Liver (tissue), 9 donors: ENCODE measurements around the gene NEU4. TPM values are rescaled to one million over a fixed set of nuclear protein-coding genes. Genes with fewer than 3 reads are reported as not detected.
"Not testable (repeated sequence)": the region's sequence is repeated elsewhere in the genome, so short reads cannot be mapped to it uniquely, and the experiment has no call there.

Experiments
- DNase-seq: peaks from one replicate; pipeline ENCODE4 v3.0.0-alpha.2; 2017; ENCODE audit warnings: low spot score
- H3K27ac ChIP-seq, 2 donors: one replicate each; pipeline ENCODE4 v1.7.0; 2013; ENCODE audit warnings: inconsistent platforms in 2 of 2, low read length in 2 of 2, control low read depth in 1 of 2, low read depth in 1 of 2, mild to moderate bottlenecking in 1 of 2
- H3K27me3 ChIP-seq, 4 donors: one replicate each; pipeline versions ENCODE4 v1.6.1 to v1.7.0; 2013; ENCODE audit warnings: low read length in 3 of 4, inconsistent platforms in 1 of 4, mild to moderate bottlenecking in 1 of 4, moderate library complexity in 1 of 4; ENCODE audit not compliant: control insufficient read depth in 4 of 4, insufficient read depth in 4 of 4
- H3K36me3 ChIP-seq, 4 donors: one replicate each; pipeline versions ENCODE4 v1.6.1 to v1.7.0; 2013; ENCODE audit warnings: low read length in 3 of 4, mild to moderate bottlenecking in 3 of 4, low read depth in 1 of 4, moderate library complexity in 1 of 4; ENCODE audit not compliant: control insufficient read depth in 4 of 4, insufficient read depth in 3 of 4
- H3K4me1 ChIP-seq, 4 donors: one replicate each; pipeline versions ENCODE4 v1.6.1 to v1.7.0; 2013; ENCODE audit warnings: low read length in 3 of 4, mild to moderate bottlenecking in 3 of 4, moderate library complexity in 1 of 4; ENCODE audit not compliant: control insufficient read depth in 4 of 4, insufficient read depth in 4 of 4
- H3K4me3 ChIP-seq, 3 donors: one replicate each; pipeline versions ENCODE4 v1.6.1 to v1.7.0; 2013; ENCODE audit warnings: low read length in 3 of 3, control low read depth in 1 of 3, low read depth in 1 of 3, mild to moderate bottlenecking in 1 of 3
- H3K9ac ChIP-seq, 2 donors: one replicate each; pipeline ENCODE4 v1.7.0; 2013; ENCODE audit warnings: low read length in 2 of 2, mild to moderate bottlenecking in 2 of 2, moderate library complexity in 2 of 2, control low read depth in 1 of 2, low read depth in 1 of 2
- H3K9me3 ChIP-seq, 4 donors: one replicate each; pipeline versions ENCODE4 v1.6.1 to v1.7.0; 2013; ENCODE audit warnings: low read length in 3 of 4; ENCODE audit not compliant: control insufficient read depth in 4 of 4
- ATF3 ChIP-seq: IDR thresholded peaks from 2 replicates; pipeline ENCODE4 v1.6.1; 2016; ENCODE audit warnings: antibody characterized with exemption
- FOXA1 ChIP-seq: IDR thresholded peaks from 2 replicates; pipeline ENCODE4 v1.6.1; 2016; ENCODE audit warnings: antibody characterized with exemption
- FOXA2 ChIP-seq: IDR thresholded peaks from 2 replicates; pipeline ENCODE4 v1.6.1; 2016; ENCODE audit warnings: antibody characterized with exemption
- GABPA ChIP-seq, 2 donors: IDR thresholded peaks in 1 of 2; conservative IDR thresholded peaks in 1 of 2; 2 replicates each; pipeline ENCODE4 v1.6.1; 2016; ENCODE audit warnings: antibody characterized with exemption in 2 of 2, mild to moderate bottlenecking in 1 of 2, moderate library complexity in 1 of 2
- HNF4A ChIP-seq, 2 donors: conservative IDR thresholded peaks; 2 replicates each; pipeline ENCODE4 v1.6.1; 2016; ENCODE audit warnings: antibody characterized with exemption in 2 of 2, mild to moderate bottlenecking in 2 of 2
- HNF4G ChIP-seq: IDR thresholded peaks from 2 replicates; pipeline ENCODE4 v1.6.1; 2016; ENCODE audit warnings: antibody characterized with exemption
- JUND ChIP-seq, 2 donors: IDR thresholded peaks; 2 replicates each; pipeline ENCODE4 v1.6.1; 2016; ENCODE audit warnings: antibody characterized with exemption in 2 of 2
- MAX ChIP-seq: IDR thresholded peaks from 2 replicates; pipeline ENCODE4 v1.6.1; 2016; ENCODE audit warnings: antibody characterized with exemption
- NR2F2 ChIP-seq: IDR thresholded peaks from 2 replicates; pipeline ENCODE4 v1.6.1; 2016; ENCODE audit warnings: antibody characterized with exemption
- RAD21 ChIP-seq, 2 donors: IDR thresholded peaks; 2 replicates each; pipeline ENCODE4 v1.6.1; 2016; ENCODE audit warnings: antibody characterized with exemption in 2 of 2, mild to moderate bottlenecking in 2 of 2
- REST ChIP-seq: IDR thresholded peaks from 2 replicates; pipeline ENCODE4 v1.6.1; 2016; ENCODE audit warnings: antibody characterized with exemption, mild to moderate bottlenecking
- RXRA ChIP-seq, 2 donors: IDR thresholded peaks; 2 replicates each; pipeline ENCODE4 v1.6.1; 2017 to 2018; ENCODE audit warnings: antibody characterized with exemption in 2 of 2, mild to moderate bottlenecking in 1 of 2
- SP1 ChIP-seq: IDR thresholded peaks from 2 replicates; pipeline ENCODE4 v1.6.1; 2018; ENCODE audit warnings: antibody characterized with exemption, mild to moderate bottlenecking
- TAF1 ChIP-seq: conservative IDR thresholded peaks from 2 replicates; pipeline ENCODE4 v1.6.1; 2016; ENCODE audit warnings: antibody characterized with exemption, mild to moderate bottlenecking
- YY1 ChIP-seq: IDR thresholded peaks from 2 replicates; pipeline ENCODE4 v1.6.1; 2016; ENCODE audit warnings: antibody characterized with exemption, mild to moderate bottlenecking
- ZBTB33 ChIP-seq: IDR thresholded peaks from 2 replicates; pipeline ENCODE4 v1.6.1; 2016; ENCODE audit warnings: antibody characterized with exemption
- WGBS: extraction: QIAGEN DNeasy Blood & Tissue Kit; methylation state at CpG from one replicate; pipeline ENCODE4 v1.1.7; 2013; 5-methylcytosine and 5-hydroxymethylcytosine counted together
- polyA plus RNA-seq, 2 donors: library from polyadenylated mRNA; stranded (reverse) in 1 of 2; unstranded in 1 of 2; fragments of 200-250 nt in 1 of 2; fragments of >200 nt in 1 of 2; fragmentation: Nextera tagmentation in 1 of 2; extraction: Ambion mirVana in 1 of 2; gene quantifications; one replicate each; pipeline versions ENCODE4 v1.2.1 to v1.2.3, GENCODE V29; 2013 to 2015
- total RNA-seq, 2 donors: library from RNA; depleted of rRNA; stranded (reverse); fragments of >200 nt; gene quantifications; one replicate each; pipeline ENCODE4 v1.2.3, GENCODE V29; 2014
- donor health status: healthy.
- donor health status: healthy.
- donor health status: healthy.
- donor health status: healthy.
- donor health status: healthy.

NEU4 gene
- total and polyA plus RNA-seq, 4 donors = 5.4 to 58.4 (median 35.1) TPM

- TF ChIP-seq RXRA (IDR thresholded peaks at IDR 0.05) (no peak), GABPA (IDR thresholded peaks at IDR 0.05 in 1 of 2, conservative IDR thresholded peaks at IDR 0.05 in 1 of 2) (no peak), ZBTB33 (no peak)
Measured at GRCh38 chr2:241780939-241781569, 27.9 kb upstream of the NEU4 start (continued).

- not testable (repeated sequence) for H3K27me3 ChIP-seq, DNase-seq, H3K36me3 ChIP-seq, H3K27ac ChIP-seq, H3K4me1 ChIP-seq, H3K9me3 ChIP-seq, H3K4me3 ChIP-seq, H3K9ac ChIP-seq
- 57% methylated on average over 3 of the region's 3 CpGs for WGBS
- peak in 1 of 2 donors; percentile 8 for TF ChIP-seq HNF4A (conservative IDR thresholded peaks at IDR 0.05)
Measured at GRCh38 chr2:241782053-241782452, 26.9 kb upstream of the NEU4 start.

- H3K9ac ChIP-seq = no peak overlapping the region
- H3K27me3 ChIP-seq = no peaks in the 10 kb centered on the region
- H3K36me3 ChIP-seq = no peaks in the 10 kb centered on the region
- no peak overlapping the region for H3K27ac ChIP-seq
- no peaks in the 10 kb centered on the region for H3K4me1 ChIP-seq
- DNase-seq = no peak
- no peak for TF ChIP-seq TAF1
- TF ChIP-seq FOXA1 = no peak
- no peak for TF ChIP-seq NR2F2
- TF ChIP-seq GABPA (IDR thresholded peaks at IDR 0.05 in 1 of 2, conservative IDR thresholded peaks at IDR 0.05 in 1 of 2) = no peak
- no peak for TF ChIP-seq REST
- no peak for TF ChIP-seq HNF4A (conservative IDR thresholded peaks at IDR 0.05)
- no peak for TF ChIP-seq ATF3
- no peak for TF ChIP-seq JUND (IDR thresholded peaks at IDR 0.05)
- no peak for TF ChIP-seq FOXA2
- TF ChIP-seq YY1 = no peak
- TF ChIP-seq HNF4G = no peak
- no peak for TF ChIP-seq RAD21 (IDR thresholded peaks at IDR 0.05)
- no peak for TF ChIP-seq SP1
- TF ChIP-seq RXRA (IDR thresholded peaks at IDR 0.05) = no peak
- no peak for TF ChIP-seq MAX
- no peak for TF ChIP-seq ZBTB33
- WGBS = 92% methylated on average over 4 of the region's 4 CpGs
- H3K4me3 ChIP-seq = no peak overlapping the region
- no peaks in the 10 kb centered on the region for H3K9me3 ChIP-seq
Measured at GRCh38 chr2:241788135-241788534, 20.9 kb upstream of the NEU4 start.
